ENCODE data around the gene DDX41. TPM values are rescaled to one million over a fixed set of nuclear protein-coding genes. Genes with fewer than 3 reads are reported as not detected.
"Not testable (repeated sequence)": the region's sequence is repeated elsewhere in the genome, so short reads cannot be mapped to it uniquely, and the experiment has no call there.

DDX41 gene
- total RNA-seq, 2 donors from 2014 or later: 116 to 149 TPM

- Mint-ChIP-seq H3K4me3 (no peak overlapping the region), H3K4me1 (peaks cover 8% of the 10 kb centered on the region), H3K27ac (peak overlapping the region; percentile 67), H3K9me3 (no peaks in the 10 kb centered on the region), H3K36me3 (ENCODE audit: low read depth) (peaks cover 17% of the 10 kb centered on the region), H3K27me3 (no peaks in the 10 kb centered on the region)
- ATAC-seq (replicated peaks): no peak
Observed at GRCh38 chr5:177491983-177492746, 24.6 kb downstream of the DDX41 start.

- H3K9me3 Mint-ChIP-seq: no peaks in the 10 kb centered on the region
- peaks cover 8% of the 10 kb centered on the region for H3K4me1 Mint-ChIP-seq
- peaks cover 17% of the 10 kb centered on the region for H3K36me3 Mint-ChIP-seq (ENCODE audit: low read depth)
- H3K27me3 Mint-ChIP-seq: no peaks in the 10 kb centered on the region
- ATAC-seq (replicated peaks): peak; percentile 32
- no peak overlapping the region for H3K4me3 Mint-ChIP-seq
- no peak overlapping the region for H3K27ac Mint-ChIP-seq
Observed at GRCh38 chr5:177491429-177491945, 25.3 kb downstream of the DDX41 start.

- H3K27ac Mint-ChIP-seq: no peak overlapping the region
- H3K27me3 Mint-ChIP-seq: no peaks in the 10 kb centered on the region
- no peaks in the 10 kb centered on the region for H3K9me3 Mint-ChIP-seq
- peaks cover 17% of the 10 kb centered on the region for H3K36me3 Mint-ChIP-seq (ENCODE audit: low read depth)
- no peak overlapping the region for H3K4me3 Mint-ChIP-seq
- H3K4me1 Mint-ChIP-seq: peaks cover 8% of the 10 kb centered on the region
- ATAC-seq (replicated peaks): no peak
Observed at GRCh38 chr5:177490992-177491391, 25.8 kb downstream of the DDX41 start.

- no peaks in the 10 kb centered on the region for H3K9me3 Mint-ChIP-seq
- H3K4me1 Mint-ChIP-seq: peaks cover 8% of the 10 kb centered on the region
- H3K4me3 Mint-ChIP-seq: no peak overlapping the region
- no peaks in the 10 kb centered on the region for H3K27me3 Mint-ChIP-seq
- ATAC-seq (replicated peaks): no peak
- no peak overlapping the region for H3K27ac Mint-ChIP-seq
- peaks cover 17% of the 10 kb centered on the region for H3K36me3 Mint-ChIP-seq (ENCODE audit: low read depth)
Observed at GRCh38 chr5:177490311-177490991, 26.3 kb downstream of the DDX41 start.

- Mint-ChIP-seq H3K36me3 (ENCODE audit: low read depth) (peaks cover 17% of the 10 kb centered on the region), H3K27me3 (no peaks in the 10 kb centered on the region), H3K4me3 (no peak overlapping the region), H3K4me1 (peaks cover 8% of the 10 kb centered on the region), H3K9me3 (no peaks in the 10 kb centered on the region), H3K27ac (no peak overlapping the region)
- no peak for ATAC-seq (replicated peaks)
Observed at GRCh38 chr5:177489119-177489716, 27.5 kb downstream of the DDX41 start.

- H3K27ac Mint-ChIP-seq: no peak overlapping the region
- peaks cover 5% of the 10 kb centered on the region for H3K4me1 Mint-ChIP-seq
- no peaks in the 10 kb centered on the region for H3K9me3 Mint-ChIP-seq
- H3K27me3 Mint-ChIP-seq: no peaks in the 10 kb centered on the region
- no peak overlapping the region for H3K4me3 Mint-ChIP-seq
- ATAC-seq (replicated peaks): no peak
- peaks cover 17% of the 10 kb centered on the region for H3K36me3 Mint-ChIP-seq (ENCODE audit: low read depth)
Observed at GRCh38 chr5:177487975-177488374, 28.8 kb downstream of the DDX41 start.

GRCh38 chr5:177487144-177487543 lies 29.6 kb downstream of the DDX41 start:
- H3K27me3 Mint-ChIP-seq: no peaks in the 10 kb centered on the region
- H3K27ac Mint-ChIP-seq: no peak overlapping the region
- no peak for ATAC-seq (replicated peaks)
- no peaks in the 10 kb centered on the region for H3K4me1 Mint-ChIP-seq
- H3K9me3 Mint-ChIP-seq: no peaks in the 10 kb centered on the region
- no peak overlapping the region for H3K4me3 Mint-ChIP-seq
- peaks cover 17% of the 10 kb centered on the region for H3K36me3 Mint-ChIP-seq (ENCODE audit: low read depth)

GRCh38 chr5:177486256-177486655 lies 30.5 kb downstream of the DDX41 start:
- no peak for ATAC-seq (replicated peaks)
- Mint-ChIP-seq H3K36me3 (ENCODE audit: low read depth) (peaks cover 16% of the 10 kb centered on the region), H3K27me3 (no peaks in the 10 kb centered on the region), H3K4me3 (no peak overlapping the region), H3K4me1 (no peaks in the 10 kb centered on the region), H3K27ac (no peak overlapping the region), H3K9me3 (no peaks in the 10 kb centered on the region)

GRCh38 chr5:177485753-177486152 lies 31.0 kb downstream of the DDX41 start:
- peaks cover 11% of the 10 kb centered on the region for H3K36me3 Mint-ChIP-seq (ENCODE audit: low read depth)
- ATAC-seq (replicated peaks); H3K27ac Mint-ChIP-seq; H3K4me3 Mint-ChIP-seq; H3K27me3 Mint-ChIP-seq; H3K4me1 Mint-ChIP-seq; H3K9me3 Mint-ChIP-seq: not testable (repeated sequence)

- H3K27me3 Mint-ChIP-seq: no peaks in the 10 kb centered on the region
- H3K27ac Mint-ChIP-seq: no peak overlapping the region
- no peaks in the 10 kb centered on the region for H3K4me1 Mint-ChIP-seq
- no peak for ATAC-seq (replicated peaks)
- peaks cover 3% of the 10 kb centered on the region for H3K36me3 Mint-ChIP-seq (ENCODE audit: low read depth)
- H3K9me3 Mint-ChIP-seq: no peaks in the 10 kb centered on the region
- no peak overlapping the region for H3K4me3 Mint-ChIP-seq
Observed at GRCh38 chr5:177484902-177485549, 31.7 kb downstream of the DDX41 start.

GRCh38 chr5:177483994-177484901 lies 32.5 kb downstream of the DDX41 start:
- Mint-ChIP-seq H3K4me1 (no peaks in the 10 kb centered on the region), H3K9me3 (no peaks in the 10 kb centered on the region), H3K36me3 (ENCODE audit: low read depth) (no peaks in the 10 kb centered on the region), H3K4me3 (no peak overlapping the region), H3K27ac (no peak overlapping the region), H3K27me3 (no peaks in the 10 kb centered on the region)
- ATAC-seq (replicated peaks): no peak

- Mint-ChIP-seq H3K4me1 (no peaks in the 10 kb centered on the region), H3K27ac (no peak overlapping the region)
- ATAC-seq (replicated peaks): no peak
Observed at GRCh38 chr5:177483042-177483441, 33.7 kb downstream of the DDX41 start.

GRCh38 chr5:177482359-177482795 lies 34.4 kb downstream of the DDX41 start:
- H3K27me3 Mint-ChIP-seq: no peaks in the 10 kb centered on the region
- no peak overlapping the region for H3K4me3 Mint-ChIP-seq
- no peaks in the 10 kb centered on the region for H3K9me3 Mint-ChIP-seq
- no peak overlapping the region for H3K27ac Mint-ChIP-seq
- no peaks in the 10 kb centered on the region for H3K4me1 Mint-ChIP-seq
- ATAC-seq (replicated peaks): no peak
- no peaks in the 10 kb centered on the region for H3K36me3 Mint-ChIP-seq (ENCODE audit: low read depth)

More at GRCh38 chr5:177483042-177483441, 33.7 kb downstream of the DDX41 start:
- H3K27me3 Mint-ChIP-seq: no peaks in the 10 kb centered on the region
- H3K4me3 Mint-ChIP-seq: no peak overlapping the region
- no peaks in the 10 kb centered on the region for H3K9me3 Mint-ChIP-seq
- H3K36me3 Mint-ChIP-seq (ENCODE audit: low read depth): no peaks in the 10 kb centered on the region
